Epithelial cell of esophagus (primary cell): ENCODE data around the gene SESN2.

Experiments used
- DNase-seq: peaks from one replicate; pipeline ENCODE4 v3.0.0; 2010; ENCODE audit warnings: low read depth
- H3K4me3 ChIP-seq: 2 replicates; pipeline ENCODE4 v1.5.1; 2011; ENCODE audit warnings: mild to moderate bottlenecking, low read length, control low read depth
- CTCF ChIP-seq: IDR thresholded peaks from 2 replicates; pipeline ENCODE4 v1.5.1; 2011; ENCODE audit warnings: low read depth, mild to moderate bottlenecking, low read length, control low read depth, inconsistent platforms; ENCODE audit not compliant: insufficient read depth; ENCODE audit errors: missing control alignments

The SESN2 gene

GRCh38 chr1:28298438-28298837, 39.1 kb downstream of the SESN2 start:
- no peak overlapping the region for H3K4me3 ChIP-seq
- no peak for DNase-seq
- TF ChIP-seq CTCF: no peak

GRCh38 chr1:28301368-28302174, 42.3 kb downstream of the SESN2 start:
- no peak for DNase-seq
- H3K4me3 ChIP-seq: no peak overlapping the region
- TF ChIP-seq CTCF: no peak

GRCh38 chr1:28302247-28302646, 42.9 kb downstream of the SESN2 start:
- no peak overlapping the region for H3K4me3 ChIP-seq
- no peak for DNase-seq
- TF ChIP-seq CTCF: no peak

- no peak for DNase-seq
- no peak for TF ChIP-seq CTCF
- no peak overlapping the region for H3K4me3 ChIP-seq
Measured at GRCh38 chr1:28306301-28306949, 47.1 kb downstream of the SESN2 start.

- no peak for TF ChIP-seq CTCF
- H3K4me3 ChIP-seq: no peak overlapping the region
- no peak for DNase-seq
Measured at GRCh38 chr1:28308750-28309149, 49.4 kb downstream of the SESN2 start.

GRCh38 chr1:28309702-28310101, 50.4 kb downstream of the SESN2 start:
- no peak for DNase-seq
- no peak for TF ChIP-seq CTCF
- no peak overlapping the region for H3K4me3 ChIP-seq
